ENCODE data around the gene LHPP. TPM values are rescaled to one million over a fixed set of nuclear protein-coding genes. Genes with fewer than 3 reads are reported as not detected.
A peak's percentile ranks its signal among the peaks of the same experiment; 100 is the strongest.

LHPP gene
- total RNA-seq, 1 donor from 2014 or later: 19.6 TPM

DNA sequence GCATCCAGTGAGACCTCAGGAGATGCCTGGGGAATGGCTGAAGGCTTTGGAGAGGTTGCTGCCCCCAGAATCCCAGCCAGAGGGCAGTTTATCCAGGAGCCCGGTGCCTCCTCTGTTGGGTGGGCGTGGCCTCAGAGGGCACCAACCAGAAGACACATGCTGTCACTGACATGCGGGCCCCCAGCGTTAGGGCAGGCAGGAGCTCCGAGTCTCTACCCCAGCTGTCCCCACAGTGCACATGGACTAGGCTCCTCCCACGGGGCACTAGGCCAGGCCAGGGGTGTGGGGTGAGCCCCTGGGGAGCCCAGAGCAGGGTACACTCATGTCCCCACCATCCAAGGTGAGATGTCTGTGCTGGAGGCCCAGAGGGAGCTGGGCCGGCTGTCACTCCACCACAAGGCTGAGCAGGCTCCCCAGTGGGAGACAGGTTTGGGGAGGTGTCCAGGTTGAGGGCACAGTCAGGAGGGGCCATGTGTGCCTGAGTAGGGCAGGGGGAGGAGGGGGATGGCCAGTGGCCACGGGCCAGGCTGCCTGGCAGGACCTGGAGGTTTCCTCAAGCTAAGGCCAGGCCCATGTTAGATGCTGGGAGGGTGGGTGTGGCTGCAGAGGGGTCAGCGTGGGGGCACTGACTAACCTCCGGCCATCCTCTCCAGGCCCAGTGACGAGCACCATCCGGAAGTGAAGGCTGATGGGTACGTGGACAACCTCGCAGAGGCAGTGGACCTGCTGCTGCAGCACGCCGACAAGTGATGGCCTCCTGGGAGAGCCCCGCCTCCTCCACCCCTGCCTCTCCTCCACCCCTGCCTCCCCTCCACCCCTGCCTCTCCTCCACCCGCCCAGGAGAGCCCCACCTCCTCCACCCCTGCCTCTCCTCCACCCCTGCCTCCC, 151.2 kb downstream of the LHPP start:
- DNase-seq (ENCODE audit: low spot score in 2 of 2, unreplicated experiment in 2 of 2): no peak
- no peak overlapping the region for H3K4me3 Mint-ChIP-seq
- H3K36me3 Mint-ChIP-seq: peaks cover 2% of the 10 kb centered on the region
- TF ChIP-seq, protein P1, sequence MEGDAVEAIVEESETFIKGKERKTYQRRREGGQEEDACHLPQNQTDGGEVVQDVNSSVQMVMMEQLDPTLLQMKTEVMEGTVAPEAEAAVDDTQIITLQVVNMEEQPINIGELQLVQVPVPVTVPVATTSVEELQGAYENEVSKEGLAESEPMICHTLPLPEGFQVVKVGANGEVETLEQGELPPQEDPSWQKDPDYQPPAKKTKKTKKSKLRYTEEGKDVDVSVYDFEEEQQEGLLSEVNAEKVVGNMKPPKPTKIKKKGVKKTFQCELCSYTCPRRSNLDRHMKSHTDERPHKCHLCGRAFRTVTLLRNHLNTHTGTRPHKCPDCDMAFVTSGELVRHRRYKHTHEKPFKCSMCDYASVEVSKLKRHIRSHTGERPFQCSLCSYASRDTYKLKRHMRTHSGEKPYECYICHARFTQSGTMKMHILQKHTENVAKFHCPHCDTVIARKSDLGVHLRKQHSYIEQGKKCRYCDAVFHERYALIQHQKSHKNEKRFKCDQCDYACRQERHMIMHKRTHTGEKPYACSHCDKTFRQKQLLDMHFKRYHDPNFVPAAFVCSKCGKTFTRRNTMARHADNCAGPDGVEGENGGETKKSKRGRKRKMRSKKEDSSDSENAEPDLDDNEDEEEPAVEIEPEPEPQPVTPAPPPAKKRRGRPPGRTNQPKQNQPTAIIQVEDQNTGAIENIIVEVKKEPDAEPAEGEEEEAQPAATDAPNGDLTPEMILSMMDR (IDR thresholded peaks at IDR 0.05; ENCODE audit: unreplicated experiment): no peak
- H3K4me1 Mint-ChIP-seq: peaks cover 2% of the 10 kb centered on the region
- peak overlapping the region; percentile 78 for H3K27ac Mint-ChIP-seq
- no peaks in the 10 kb centered on the region for H3K27me3 Mint-ChIP-seq (ENCODE audit: low read depth)
- no peaks in the 10 kb centered on the region for H3K9me3 Mint-ChIP-seq

DNA sequence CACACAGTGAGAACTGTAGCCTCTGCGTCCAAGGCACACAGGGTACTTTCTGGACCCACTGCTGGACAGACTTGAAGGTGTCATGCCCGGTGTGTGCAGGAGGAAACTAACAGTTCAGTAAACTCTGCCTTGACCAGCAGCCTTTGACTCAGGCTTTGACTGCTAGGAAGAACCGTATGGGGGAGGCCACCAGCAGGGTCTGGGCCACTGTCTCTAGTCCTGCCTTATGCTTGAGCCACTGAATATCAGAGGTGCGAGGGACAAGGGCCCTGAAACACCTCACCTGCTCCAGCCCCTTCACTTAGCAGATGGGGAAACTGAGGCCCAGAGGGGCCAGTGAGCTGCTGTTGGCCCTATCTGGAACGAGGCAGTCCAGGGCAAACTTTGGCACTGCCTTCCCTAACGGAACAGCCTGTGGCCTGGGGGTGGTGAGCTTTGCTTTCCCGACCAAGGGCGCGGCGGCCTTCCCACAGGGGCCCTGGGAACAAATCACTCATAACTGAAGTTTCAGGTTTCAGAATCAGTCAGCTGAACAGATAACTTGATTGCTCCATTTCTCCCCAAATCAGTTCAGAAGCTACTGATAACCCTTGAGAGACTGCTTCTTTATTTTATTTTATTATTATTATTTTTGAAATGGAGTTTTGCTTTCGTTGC, 152.5 kb downstream of the LHPP start:
- peaks cover 2% of the 10 kb centered on the region for H3K36me3 Mint-ChIP-seq
- no peaks in the 10 kb centered on the region for H3K9me3 Mint-ChIP-seq
- no peaks in the 10 kb centered on the region for H3K27me3 Mint-ChIP-seq (ENCODE audit: low read depth)
- H3K4me1 Mint-ChIP-seq: peaks cover 9% of the 10 kb centered on the region
- H3K4me3 Mint-ChIP-seq: no peak overlapping the region
- no peak for DNase-seq (ENCODE audit: low spot score in 2 of 2, unreplicated experiment in 2 of 2)
- TF ChIP-seq, protein P1 (IDR thresholded peaks at IDR 0.05; ENCODE audit: unreplicated experiment): no peak
- H3K27ac Mint-ChIP-seq: no peak overlapping the region

DNA sequence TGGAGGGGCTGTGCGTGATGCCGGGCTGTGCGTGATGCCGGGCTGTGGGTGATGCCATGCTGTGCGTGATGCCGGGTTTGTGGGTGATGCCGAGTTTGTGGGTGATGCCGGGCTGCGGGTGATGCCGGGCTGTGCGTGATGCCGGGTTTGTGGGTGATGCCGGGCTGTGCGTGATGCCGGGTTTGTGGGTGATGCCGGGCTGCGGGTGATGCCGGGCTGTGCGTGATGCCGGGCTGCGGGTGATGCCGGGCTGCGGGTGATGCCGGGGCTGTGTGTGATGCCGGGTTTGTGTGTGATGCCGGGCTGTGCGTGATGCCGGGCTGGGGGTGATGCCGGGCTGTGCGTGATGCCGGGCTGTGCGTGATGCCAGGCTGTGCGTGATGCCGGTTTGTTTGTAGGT, 153.6 kb downstream of the LHPP start:
- Mint-ChIP-seq H3K27me3 (ENCODE audit: low read depth) (no peaks in the 10 kb centered on the region), H3K9me3 (no peaks in the 10 kb centered on the region), H3K27ac (no peak overlapping the region), H3K36me3 (peaks cover 2% of the 10 kb centered on the region), H3K4me3 (no peak overlapping the region), H3K4me1 (peaks cover 16% of the 10 kb centered on the region)
- DNase-seq (ENCODE audit: low spot score in 2 of 2, unreplicated experiment in 2 of 2): no peak
- TF ChIP-seq, protein P1 (IDR thresholded peaks at IDR 0.05; ENCODE audit: unreplicated experiment): no peak

DNA sequence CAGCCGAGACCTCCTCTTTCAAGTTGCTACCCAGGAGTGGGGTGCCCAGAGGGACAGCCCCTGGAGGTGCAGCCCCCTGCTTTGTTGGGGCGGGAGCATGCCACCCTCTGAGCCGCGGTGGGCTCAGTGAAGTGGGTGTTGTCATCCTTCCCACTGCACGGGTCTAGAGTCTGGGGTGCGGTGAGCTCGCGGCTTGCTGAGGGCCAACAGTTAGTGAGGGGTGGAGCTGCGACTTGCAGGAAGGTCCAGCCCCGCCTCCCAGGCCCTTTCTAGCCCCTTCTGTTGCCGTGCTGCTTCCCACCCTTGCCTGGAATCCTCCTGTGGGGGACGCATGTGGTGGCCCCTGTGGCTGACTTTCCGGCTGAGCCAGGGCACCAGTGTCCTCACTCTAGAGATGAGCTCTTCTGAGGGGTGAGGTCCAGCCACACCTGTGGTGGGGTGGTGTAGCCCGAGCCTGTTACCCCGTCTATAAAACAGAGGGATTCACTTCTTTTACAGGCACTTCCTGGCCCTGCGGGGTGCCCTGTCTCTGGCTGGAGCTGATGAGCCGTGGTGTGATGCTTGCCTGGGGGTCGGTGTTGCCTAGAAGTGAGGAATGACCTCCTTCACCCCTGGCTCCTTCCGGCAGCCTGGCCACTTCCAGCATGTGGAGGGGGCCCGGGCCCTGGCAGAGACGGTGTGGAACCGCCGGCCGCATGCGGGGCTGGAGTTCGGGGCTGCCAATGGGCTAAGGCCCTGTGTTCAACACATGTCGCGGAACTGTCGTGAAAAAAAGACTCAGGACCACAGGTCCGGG, 154.6 kb downstream of the LHPP start:
- no peaks in the 10 kb centered on the region for H3K27me3 Mint-ChIP-seq (ENCODE audit: low read depth)
- H3K4me3 Mint-ChIP-seq: no peak overlapping the region
- H3K9me3 Mint-ChIP-seq: no peaks in the 10 kb centered on the region
- H3K36me3 Mint-ChIP-seq: peaks cover 2% of the 10 kb centered on the region
- DNase-seq (ENCODE audit: low spot score in 2 of 2, unreplicated experiment in 2 of 2): no peak
- H3K4me1 Mint-ChIP-seq: peaks cover 16% of the 10 kb centered on the region
- TF ChIP-seq, protein P1 (IDR thresholded peaks at IDR 0.05; ENCODE audit: unreplicated experiment): no peak
- no peak overlapping the region for H3K27ac Mint-ChIP-seq

DNA sequence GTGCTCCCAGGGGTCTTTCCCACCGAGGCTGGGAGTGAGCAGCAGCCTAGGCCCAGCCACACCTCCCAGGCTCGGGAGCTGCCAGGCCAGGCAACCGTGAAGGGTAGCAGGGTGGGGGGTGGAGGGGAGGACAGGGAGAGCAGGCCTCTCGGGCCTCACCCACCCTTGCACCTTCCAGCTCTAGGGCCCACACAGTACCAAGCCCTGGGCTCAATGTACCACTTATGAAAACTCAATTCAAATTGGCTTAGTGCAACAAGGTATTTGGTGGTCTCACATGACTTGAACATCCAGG, 155.2 kb downstream of the LHPP start:
- peaks cover 2% of the 10 kb centered on the region for H3K36me3 Mint-ChIP-seq
- no peak overlapping the region for H3K4me3 Mint-ChIP-seq
- H3K27ac Mint-ChIP-seq: no peak overlapping the region
- no peaks in the 10 kb centered on the region for H3K9me3 Mint-ChIP-seq
- TF ChIP-seq, protein P1 (IDR thresholded peaks at IDR 0.05; ENCODE audit: unreplicated experiment): no peak
- no peak for DNase-seq (ENCODE audit: low spot score in 2 of 2, unreplicated experiment in 2 of 2)
- H3K27me3 Mint-ChIP-seq (ENCODE audit: low read depth): no peaks in the 10 kb centered on the region
- H3K4me1 Mint-ChIP-seq: peaks cover 16% of the 10 kb centered on the region
